ENCODE measurements around the gene IL18RAP.

GRCh38 chr2:102422910-102423309, at the start of gene IL18RAP:
- TF ChIP-seq ZNF274 (IDR thresholded peaks at IDR 0.05; ENCODE audit: low read depth, low read length) (no peak), YY1 (IDR thresholded peaks at IDR 0.05; ENCODE audit: insufficient read depth, insufficient read length) (no peak), SUZ12 (IDR thresholded peaks at IDR 0.05; ENCODE audit: extremely low read depth, insufficient read depth, insufficient read length) (no peak)
